Heart left ventricle (tissue), 16 donors: ENCODE data around the gene SLC30A9. TPM values are rescaled to one million over a fixed set of nuclear protein-coding genes. Genes with fewer than 3 reads are reported as not detected.

Source experiments
- ATAC-seq, 4 donors: fragments of 200-7000 bp; cut with Tn5 transposase; one replicate each; pipeline ENCODE4 v1.9.1; 2020 to 2022; ENCODE audit warnings: moderate library complexity in 4 of 4, mild to moderate bottlenecking in 3 of 4, moderate number of reproducible peaks in 1 of 4
- DNase-seq, 5 donors: peaks; one replicate each; pipeline ENCODE4 v3.0.0-alpha.2; 2020
- H3K27ac ChIP-seq, 12 donors: fragments of 200-600 bp; sonication (generic) in 4 of 12; one replicate each; pipeline versions ENCODE4 v1.5.0 to v1.8.0; 2016 to 2022; ENCODE audit warnings: mild to moderate bottlenecking in 2 of 12
- H3K27me3 ChIP-seq, 9 donors: fragments of 200-600 bp; sonication (generic) in 2 of 9; one replicate each; pipeline versions ENCODE4 v1.5.1 to v1.8.0; 2016 to 2022; ENCODE audit warnings: mild to moderate bottlenecking in 3 of 9
- H3K36me3 ChIP-seq, 9 donors: fragments of 200-600 bp; sonication (generic) in 2 of 9; one replicate each; pipeline versions ENCODE4 v1.5.0 to v1.8.0; 2018 to 2022; ENCODE audit warnings: mild to moderate bottlenecking in 2 of 9
- H3K4me1 ChIP-seq, 12 donors: fragments of 200-600 bp; sonication (generic) in 4 of 12; one replicate each; pipeline versions ENCODE4 v1.5.0 to v1.8.0; 2016 to 2022; ENCODE audit warnings: mild to moderate bottlenecking in 3 of 12
- H3K4me3 ChIP-seq, 12 donors: fragments of 200-600 bp; sonication (generic) in 4 of 12; one replicate each; pipeline versions ENCODE4 v1.5.0 to v1.8.0; 2017 to 2022; ENCODE audit warnings: mild to moderate bottlenecking in 9 of 12, moderate library complexity in 4 of 12
- H3K9me3 ChIP-seq, 12 donors: fragments of 200-600 bp; sonication (generic) in 4 of 12; one replicate each; pipeline versions ENCODE4 v1.5.0 to v1.8.0; 2016 to 2022; ENCODE audit warnings: mild to moderate bottlenecking in 1 of 12
- POLR2A ChIP-seq, 2 donors: fragments of 450-650 bp; IDR thresholded peaks; one replicate each; pipeline ENCODE4 v1.6.1; 2017; ENCODE audit warnings: antibody characterized with exemption in 2 of 2, mild to moderate bottlenecking in 2 of 2, moderate library complexity in 2 of 2
- WGBS, 4 donors: extraction: QIAGEN DNeasy Blood & Tissue Kit in 2 of 4; methylation state at CpG; one replicate each; pipeline versions ENCODE4 v1.1.5 to v1.1.7; 2013 to 2018; 5-methylcytosine and 5-hydroxymethylcytosine counted together
- intact Hi-C, 10 donors: fragments of 100-400 bp; cut with DNase I; formaldehyde crosslinking; loops; one replicate each; pipeline versions ENCODE4 v1.11.1 to v1.14.2; 2022
- long read RNA-seq, 3 donors: library from polyadenylated mRNA; unstranded; transcript quantifications; one replicate each; pipeline ENCODE4 v2.0.0, GENCODE V29; 2020 to 2021
- polyA plus RNA-seq, 2 donors: library from polyadenylated mRNA; stranded (reverse); fragments of 200-250 nt; gene quantifications; one replicate each; pipeline ENCODE4 v1.2.3, GENCODE V29; 2013
- total RNA-seq, 9 donors: library from RNA; depleted of rRNA in 2 of 9; stranded (reverse); fragments of >200 nt in 2 of 9; fragmentation: NEBNext Ultra II Directional in 3 of 9; extraction: Animal tissue kit (Norgen Biotek cat#: 25700) in 3 of 9; gene quantifications; one replicate each; pipeline versions ENCODE4 v1.1.0 to v1.2.4, GENCODE V29; 2016 to 2023
- TF ChIP-seq, protein P1 (sequence below), 12 donors: fragments of 200-600 bp; sonication (generic) in 4 of 12; IDR thresholded peaks; one replicate each; pipeline versions ENCODE4 v1.5.0 to v1.8.0; 2018 to 2022; ENCODE audit warnings: antibody characterized with exemption in 12 of 12, mild to moderate bottlenecking in 5 of 12
- donor health status: ischemic (EF 13 %, LVEDD 7.1; RV severe dilation, severe dysfunction).
- donor health status: healthy with polysubstance abuse.
- donor health status: DM: no; HTN: yes; CAD: no.
- donor health status: DM: no; HTN: no; CAD: no.
- donor health status: ischemic (EF 25% LVEDD 6.9; RV normal size, moderate dysfunction).
- donor health status: ischemic (EF 25% LVEDD 5.7; RV mildly dilated, moderate dysfunction).
- donor health status: healthy.
- donor health status: DM: yes; HTN: yes; CAD: no.
- donor health status: ischemic (EF 35%, LVEDD 5.7; RV mildly dilated, moderate dysfunction).
- donor health status: nonischemic (EF 11% LVEDD 7.7; RV severe dilation, severe dysfunction).
- donor health status: DM: yes; HTN: yes; CAD: no.
- donor health status: PGD.
- donor health status: ischemic (EF 29% LVEDD 5.4; RV normal size, mild dysfunction).
- donor health status: nonischemic (EF 23%, LVEDD 6.1; RV moderate dilation, normal function).

The SLC30A9 gene
- total RNA-seq (10 to 100 TPM; 48.9 to 99.2 (median 74.5) TPM), polyA plus RNA-seq (10 to 100 TPM; 10.3 to 31.7 TPM)
- long read RNA-seq, donor 1, full-length matches to known transcripts = 128 of 164 reads
- long read RNA-seq, donor 1, partial matches to known transcripts = 18 of 164 reads
- long read RNA-seq, donor 1, other reads (novel, unspliced or antisense) = 18 of 164 reads
- long read RNA-seq, donor 2, full-length matches to known transcripts = 187 of 247 reads
- long read RNA-seq, donor 2, partial matches to known transcripts = 31 of 247 reads
- long read RNA-seq, donor 2, other reads (novel, unspliced or antisense) = 29 of 247 reads
- long read RNA-seq, donor 3, full-length matches to known transcripts = 90 of 127 reads
- long read RNA-seq, donor 3, partial matches to known transcripts = 9 of 127 reads
- long read RNA-seq, donor 3, other reads (novel, unspliced or antisense) = 28 of 127 reads

DNA sequence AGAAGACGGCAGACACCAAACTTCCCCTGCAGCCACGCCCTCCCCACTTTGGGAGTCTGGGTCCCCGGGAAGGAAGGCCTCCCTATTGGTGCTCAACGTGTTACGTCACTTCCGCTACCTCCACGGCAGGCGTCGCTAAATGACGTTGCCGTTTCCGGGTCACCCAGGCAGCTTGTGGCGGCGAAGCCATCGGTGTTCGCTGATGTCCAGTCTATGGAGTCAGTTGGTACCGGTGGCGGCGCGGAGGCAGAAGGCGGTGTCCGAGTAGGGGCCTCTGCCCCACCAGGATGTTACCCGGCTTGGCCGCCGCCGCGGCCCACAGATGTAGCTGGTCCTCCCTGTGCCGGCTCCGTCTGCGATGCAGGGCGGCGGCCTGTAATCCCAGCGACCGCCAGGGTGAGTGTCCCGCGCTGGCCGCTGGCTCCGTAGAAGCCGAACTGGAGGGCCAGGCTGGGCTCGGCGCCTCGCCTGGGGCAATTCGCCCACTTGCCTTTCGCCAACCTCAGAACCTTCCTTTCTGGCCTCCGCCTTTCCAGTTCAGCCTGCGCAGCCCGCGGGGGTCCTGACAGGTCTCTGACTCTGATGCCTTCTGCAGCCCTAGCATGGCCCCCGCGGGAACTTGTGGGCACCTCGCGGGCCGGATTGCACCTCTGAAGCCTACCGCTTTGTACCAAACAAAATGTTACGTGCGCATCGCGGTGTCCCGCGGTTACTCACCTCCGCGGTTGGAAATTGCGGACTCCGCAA lies at the start of gene SLC30A9:
TSS of gene SLC30A9 (plus strand) at position 166 of the 747 bp plus-strand sequence. CDS start at position 288, 122 bp downstream.
- 0 to 1% (median 1%) methylated on average over 42 to 64 of the region's 64 CpGs for WGBS, 4 donors
- Histone ChIP-seq H3K27me3 (no peaks in the 10 kb centered on the region), H3K4me3 (peak within 1 kb of the TSS; percentile 69 to 97 (median 86)), H3K27ac (peak within 1 kb of the TSS; percentile 45 to 93 (median 85)), H3K4me1 (peaks cover 3 to 40% (median 24%) of the 10 kb centered on the region in 12 donors), H3K9me3 (no peaks in the 10 kb centered on the region), H3K36me3 (no peaks in the 10 kb centered on the region)
- DNase-seq (peak; percentile 94 to 97 (median 97)), ATAC-seq (peak; percentile 98 to 99 (median 99))
- TF ChIP-seq POLR2A (IDR thresholded peaks at IDR 0.05) = peak; percentile 66 to 91
- TF ChIP-seq, protein P1, sequence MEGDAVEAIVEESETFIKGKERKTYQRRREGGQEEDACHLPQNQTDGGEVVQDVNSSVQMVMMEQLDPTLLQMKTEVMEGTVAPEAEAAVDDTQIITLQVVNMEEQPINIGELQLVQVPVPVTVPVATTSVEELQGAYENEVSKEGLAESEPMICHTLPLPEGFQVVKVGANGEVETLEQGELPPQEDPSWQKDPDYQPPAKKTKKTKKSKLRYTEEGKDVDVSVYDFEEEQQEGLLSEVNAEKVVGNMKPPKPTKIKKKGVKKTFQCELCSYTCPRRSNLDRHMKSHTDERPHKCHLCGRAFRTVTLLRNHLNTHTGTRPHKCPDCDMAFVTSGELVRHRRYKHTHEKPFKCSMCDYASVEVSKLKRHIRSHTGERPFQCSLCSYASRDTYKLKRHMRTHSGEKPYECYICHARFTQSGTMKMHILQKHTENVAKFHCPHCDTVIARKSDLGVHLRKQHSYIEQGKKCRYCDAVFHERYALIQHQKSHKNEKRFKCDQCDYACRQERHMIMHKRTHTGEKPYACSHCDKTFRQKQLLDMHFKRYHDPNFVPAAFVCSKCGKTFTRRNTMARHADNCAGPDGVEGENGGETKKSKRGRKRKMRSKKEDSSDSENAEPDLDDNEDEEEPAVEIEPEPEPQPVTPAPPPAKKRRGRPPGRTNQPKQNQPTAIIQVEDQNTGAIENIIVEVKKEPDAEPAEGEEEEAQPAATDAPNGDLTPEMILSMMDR (IDR thresholded peaks at IDR 0.05) = peak in 9 of 12 donors; percentile 16 to 57 (median 38)
- intact Hi-C loops = loop anchor here in 1 of 10 donors (10.0 kb wide), 1 partner anchor 664 kb away; the partner anchor contains the start of gene ATP8A1

DNA sequence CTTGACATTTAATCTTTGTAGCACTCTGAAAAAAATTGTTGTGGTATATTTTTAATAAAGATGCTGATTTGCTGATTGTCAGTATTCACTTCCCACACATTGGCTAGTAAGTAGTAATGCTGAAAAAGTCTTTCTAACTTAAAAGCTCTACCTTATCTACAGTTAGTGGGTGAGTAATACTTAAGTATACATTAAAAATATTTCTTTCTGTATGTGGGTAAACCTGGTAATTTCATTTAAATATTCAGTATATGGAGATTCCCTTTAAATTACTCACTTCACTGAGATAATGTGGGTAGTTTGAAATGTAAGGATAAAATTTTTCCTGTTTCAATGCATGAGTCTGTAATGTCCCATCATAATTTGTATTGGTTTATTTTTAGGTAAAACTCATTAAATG lies 49.5 kb upstream of the SLC30A9 start:
- Histone ChIP-seq H3K4me1 (peaks cover 0 to 33% (median 18%) of the 10 kb centered on the region in 12 donors), H3K4me3 (no peak overlapping the region), H3K36me3 (peaks cover 0 to 70% (median 47%) of the 10 kb centered on the region in 9 donors), H3K9me3 (no peaks in the 10 kb centered on the region), H3K27ac (no peak overlapping the region), H3K27me3 (no peaks in the 10 kb centered on the region)
- ATAC-seq (no peak), DNase-seq (no peak)
- TF ChIP-seq POLR2A (IDR thresholded peaks at IDR 0.05) = no peak
- TF ChIP-seq, protein P1 (IDR thresholded peaks at IDR 0.05) = no peak
- intact Hi-C loops = no loop called here

DNA sequence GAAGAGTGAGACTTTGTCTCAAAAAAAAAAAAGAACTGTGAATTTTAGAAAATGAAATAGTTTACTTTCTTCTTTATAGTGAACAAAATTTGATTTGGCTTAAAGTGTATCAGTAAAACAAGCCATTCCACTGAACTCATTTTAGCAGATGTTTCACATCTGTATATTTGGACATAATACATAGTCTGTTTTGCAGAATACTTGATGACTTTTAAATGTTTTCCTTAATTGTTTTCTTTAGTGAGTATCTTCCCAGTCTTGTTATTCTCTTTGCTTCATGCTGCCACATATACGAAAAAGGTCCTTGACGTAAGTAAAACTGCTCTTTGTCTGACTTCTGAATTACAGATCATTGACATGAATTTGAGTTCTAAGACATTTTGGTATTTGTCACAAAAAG lies 46.8 kb upstream of the SLC30A9 start:
- TF ChIP-seq POLR2A (IDR thresholded peaks at IDR 0.05) = no peak
- TF ChIP-seq, protein P1 (IDR thresholded peaks at IDR 0.05) = no peak

DNA sequence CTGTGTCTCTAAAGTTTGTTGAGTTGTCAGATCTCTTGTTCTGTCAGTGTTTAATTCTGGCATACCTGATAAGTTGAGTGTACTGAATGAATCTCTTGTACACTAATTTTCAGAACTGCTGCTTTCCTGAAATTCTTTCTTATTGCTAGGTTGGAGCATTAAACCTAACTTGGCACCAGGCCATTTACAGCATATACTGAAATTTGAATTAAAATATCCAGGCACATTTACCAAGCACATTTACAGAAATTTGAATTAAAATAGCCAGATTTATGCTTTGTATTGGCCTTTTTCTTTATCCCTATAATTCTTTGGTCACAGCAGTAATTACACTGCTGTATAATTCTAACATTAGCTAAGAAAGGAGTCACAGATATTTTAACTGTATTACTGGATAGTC lies 46.2 kb upstream of the SLC30A9 start:
- no peaks in the 10 kb centered on the region for H3K27me3 ChIP-seq
- DNase-seq (no peak), ATAC-seq (no peak)
- H3K36me3 ChIP-seq = peaks cover 0 to 94% (median 75%) of the 10 kb centered on the region in 9 donors
- no peak overlapping the region for H3K4me3 ChIP-seq
- H3K9me3 ChIP-seq = no peaks in the 10 kb centered on the region
- no peak for TF ChIP-seq POLR2A (IDR thresholded peaks at IDR 0.05)
- TF ChIP-seq, protein P1 (IDR thresholded peaks at IDR 0.05) = no peak
- peaks cover 0 to 6% (median 0%) of the 10 kb centered on the region in 12 donors for H3K4me1 ChIP-seq
- H3K27ac ChIP-seq = no peak overlapping the region
- intact Hi-C loops = no loop called here

More for the DNA sequence above, 46.8 kb upstream of the SLC30A9 start:
- DNase-seq = no peak
- Histone ChIP-seq H3K27ac (no peak overlapping the region), H3K27me3 (no peaks in the 10 kb centered on the region), H3K4me3 (no peak overlapping the region), H3K9me3 (no peaks in the 10 kb centered on the region), H3K36me3 (peaks cover 0 to 94% (median 74%) of the 10 kb centered on the region in 9 donors), H3K4me1 (peaks cover 0 to 8% (median 0%) of the 10 kb centered on the region in 12 donors)
- no peak for ATAC-seq
- 83 to 88% (median 85%) methylated on average over 2 of the region's 2 CpGs for WGBS, 4 donors
- intact Hi-C loops = no loop called here
